GM03348 (cell line): ENCODE results near the gene GPR62.
A peak's percentile ranks its signal among the peaks of the same experiment; 100 is the strongest.

Experiments
- DNase-seq: peaks from one replicate; pipeline ENCODE4 v3.0.0; 2012; ENCODE audit warnings: low spot score

The GPR62 gene

GRCh38 chr3:51955893-51956770, 951 bp downstream of the GPR62 start:
- DNase-seq = peak; percentile 68

- no peak for DNase-seq
These were observed 2.5 kb downstream of the GPR62 start for GRCh38 chr3:51957520-51958205.

GRCh38 chr3:51958603-51959521, 3.7 kb downstream of the GPR62 start:
- DNase-seq = no peak

GRCh38 chr3:51959651-51960050, 4.5 kb downstream of the GPR62 start:
- no peak for DNase-seq

- no peak for DNase-seq
These were observed 5.2 kb downstream of the GPR62 start for GRCh38 chr3:51960386-51960785.

GRCh38 chr3:51961011-51961410, 5.8 kb downstream of the GPR62 start:
- no peak for DNase-seq

- no peak for DNase-seq
These were observed 6.7 kb downstream of the GPR62 start for GRCh38 chr3:51961602-51962569.

GRCh38 chr3:51962854-51963530, 7.8 kb downstream of the GPR62 start:
- DNase-seq = no peak

GRCh38 chr3:51963951-51964451, 8.8 kb downstream of the GPR62 start:
- DNase-seq = no peak

- DNase-seq = no peak
These were observed 9.3 kb downstream of the GPR62 start for GRCh38 chr3:51964521-51964920.

- DNase-seq = no peak
These were observed 10.8 kb downstream of the GPR62 start for GRCh38 chr3:51966016-51966415.

- DNase-seq = no peak
These were observed 11.3 kb downstream of the GPR62 start for GRCh38 chr3:51966486-51966885.

GRCh38 chr3:51966922-51967383, 11.8 kb downstream of the GPR62 start:
- DNase-seq = peak; percentile 22

- DNase-seq = peak; percentile 93
These were observed 12.4 kb downstream of the GPR62 start, which contains the start of gene PCBP4 for GRCh38 chr3:51967384-51968169. Gene PCBP4, minus strand, starts transcription at chr3:51967454. Its CDS starts 6,214 bp downstream, at chr3:51961240.

- peak; percentile 37 for DNase-seq
These were observed 13.1 kb downstream of the GPR62 start for GRCh38 chr3:51968170-51968775.

- DNase-seq = no peak
These were observed 13.9 kb downstream of the GPR62 start for GRCh38 chr3:51968883-51969678.

GRCh38 chr3:51969841-51970240, 14.7 kb downstream of the GPR62 start:
- DNase-seq = no peak
